Measurements from ENCODE around the gene MPZL2. TPM values are rescaled to one million over a fixed set of nuclear protein-coding genes. Genes with fewer than 3 reads are reported as not detected.

The MPZL2 gene
- total and polyA plus RNA-seq, 2 of the 13 experiments (the other 11 are each of a cell fraction or from before 2014, with no cell fraction given), result 27.9 to 53.7 TPM

DNA sequence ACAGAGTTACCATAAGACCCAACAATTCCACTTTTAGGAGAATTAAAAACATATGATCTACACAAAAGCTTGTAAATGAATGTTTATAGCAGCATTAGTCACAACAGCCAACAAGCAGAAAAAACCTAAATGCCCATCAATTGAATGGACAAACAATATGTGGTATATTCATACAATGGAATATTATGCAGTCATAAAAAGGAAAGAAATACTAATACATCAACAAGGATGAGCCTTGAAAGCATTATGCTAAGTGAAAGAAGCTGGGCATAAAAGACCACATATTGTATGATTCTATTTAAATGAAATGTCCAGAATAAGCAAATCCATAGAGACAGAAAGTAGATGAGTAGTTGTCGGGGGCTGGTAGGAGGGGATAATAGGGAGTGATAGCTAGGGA is 5.0 kb downstream of the MPZL2 start (continued):
- TF ChIP-seq MXD3 (CRISPR knock-in tag; IDR thresholded peaks at IDR 0.05) (no peak), ZNF143 (CRISPR knock-in tag; IDR thresholded peaks at IDR 0.05) (no peak), NR2C2 (CRISPR knock-in tag; IDR thresholded peaks at IDR 0.05; ENCODE audit: borderline replicate concordance) (no peak), GLI4 (CRISPR knock-in tag; IDR thresholded peaks at IDR 0.05; ENCODE audit: borderline replicate concordance) (no peak)
- TF ChIP-seq, protein P1, sequence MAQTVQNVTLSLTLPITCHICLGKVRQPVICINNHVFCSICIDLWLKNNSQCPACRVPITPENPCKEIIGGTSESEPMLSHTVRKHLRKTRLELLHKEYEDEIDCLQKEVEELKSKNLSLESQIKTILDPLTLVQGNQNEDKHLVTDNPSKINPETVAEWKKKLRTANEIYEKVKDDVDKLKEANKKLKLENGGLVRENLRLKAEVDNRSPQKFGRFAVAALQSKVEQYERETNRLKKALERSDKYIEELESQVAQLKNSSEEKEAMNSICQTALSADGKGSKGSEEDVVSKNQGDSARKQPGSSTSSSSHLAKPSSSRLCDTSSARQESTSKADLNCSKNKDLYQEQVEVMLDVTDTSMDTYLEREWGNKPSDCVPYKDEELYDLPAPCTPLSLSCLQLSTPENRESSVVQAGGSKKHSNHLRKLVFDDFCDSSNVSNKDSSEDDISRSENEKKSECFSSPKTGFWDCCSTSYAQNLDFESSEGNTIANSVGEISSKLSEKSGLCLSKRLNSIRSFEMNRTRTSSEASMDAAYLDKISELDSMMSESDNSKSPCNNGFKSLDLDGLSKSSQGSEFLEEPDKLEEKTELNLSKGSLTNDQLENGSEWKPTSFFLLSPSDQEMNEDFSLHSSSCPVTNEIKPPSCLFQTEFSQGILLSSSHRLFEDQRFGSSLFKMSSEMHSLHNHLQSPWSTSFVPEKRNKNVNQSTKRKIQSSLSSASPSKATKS (CRISPR knock-in tag; IDR thresholded peaks at IDR 0.05), result no peak
- TF ChIP-seq, protein P2, sequence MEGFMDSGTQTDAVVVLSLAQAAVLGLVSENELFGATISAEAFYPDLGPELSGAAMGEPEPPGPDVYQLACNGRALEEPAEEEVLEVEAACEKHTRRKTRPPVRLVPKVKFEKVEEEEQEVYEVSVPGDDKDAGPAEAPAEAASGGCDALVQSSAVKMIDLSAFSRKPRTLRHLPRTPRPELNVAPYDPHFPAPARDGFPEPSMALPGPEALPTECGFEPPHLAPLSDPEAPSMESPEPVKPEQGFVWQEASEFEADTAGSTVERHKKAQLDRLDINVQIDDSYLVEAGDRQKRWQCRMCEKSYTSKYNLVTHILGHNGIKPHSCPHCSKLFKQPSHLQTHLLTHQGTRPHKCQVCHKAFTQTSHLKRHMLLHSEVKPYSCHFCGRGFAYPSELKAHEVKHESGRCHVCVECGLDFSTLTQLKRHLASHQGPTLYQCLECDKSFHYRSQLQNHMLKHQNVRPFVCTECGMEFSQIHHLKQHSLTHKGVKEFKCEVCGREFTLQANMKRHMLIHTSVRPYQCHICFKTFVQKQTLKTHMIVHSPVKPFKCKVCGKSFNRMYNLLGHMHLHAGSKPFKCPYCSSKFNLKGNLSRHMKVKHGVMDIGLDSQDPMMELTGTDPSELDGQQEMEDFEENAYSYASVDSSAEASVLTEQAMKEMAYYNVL (CRISPR knock-in tag; IDR thresholded peaks at IDR 0.05; ENCODE audit: borderline replicate concordance), result no peak

DNA sequence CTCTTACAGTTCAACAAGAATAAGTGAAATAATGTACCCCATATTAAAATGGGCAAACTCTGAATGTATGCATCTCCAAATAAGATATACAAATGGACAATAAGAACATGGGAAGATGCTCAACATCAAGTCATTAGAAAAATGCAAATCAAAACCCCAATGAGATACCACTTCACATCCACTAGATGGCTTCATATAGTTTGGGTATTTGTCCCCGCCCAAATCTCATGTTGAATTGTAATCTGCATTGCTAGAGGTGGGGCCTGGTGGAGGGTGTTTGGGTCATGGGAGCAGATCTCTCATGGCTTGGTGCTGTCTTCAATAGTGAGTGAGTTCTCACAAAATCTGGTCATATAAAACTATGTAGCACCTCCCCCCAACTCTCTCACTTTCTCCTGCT is 5.7 kb downstream of the MPZL2 start:
- Histone ChIP-seq H3K9me3 (ENCODE audit: low read length) (no peaks in the 10 kb centered on the region), H3K4me2 (ENCODE audit: low read depth, low read length) (no peak overlapping the region), H3K36me3 (replicated peaks in 1 of 2; ENCODE audit: control insufficient read depth in 1 of 2, insufficient read depth in 2 of 2, low read length in 2 of 2) (peaks cover 4 to 27% of the 10 kb centered on the region in 2 experiments; a peak in 3 of 5 replicates), H3K4me3 (replicated peaks in 1 of 3; ENCODE audit: insufficient read depth in 1 of 3, low read depth in 2 of 3, low read length in 3 of 3) (no peak overlapping the region), H4K20me1 (ENCODE audit: insufficient read depth, low read length) (no peaks in the 10 kb centered on the region), H3K79me2 (ENCODE audit: insufficient read depth, low read length) (peaks cover 4% of the 10 kb centered on the region), H2AFZ (ENCODE audit: low read length) (no peak overlapping the region), H3K27ac (ENCODE audit: extremely low read length, insufficient read depth, low read length) (no peak overlapping the region), H3K27me3 (ENCODE audit: control insufficient read depth in 1 of 2, insufficient read depth in 2 of 2, low read length in 2 of 2) (no peaks in the 10 kb centered on the region), H3K4me1 (ENCODE audit: insufficient read depth, low read length) (peaks cover 21% of the 10 kb centered on the region), H3K9ac (ENCODE audit: insufficient read depth, low read depth, low read length) (no peak overlapping the region)
- no peak for ATAC-seq
- intact Hi-C loops (cut with micrococcal nuclease; ENCODE audit: unreplicated experiment), result no loop called here
- FAIRE-seq, result no peak
- BruUV-seq (replicated peaks), result no TSS peak
- ChIA-PET POLR2A (no interaction called here), CTCF (ENCODE audit: low intra/inter-chr PET ratio, low total read pairs) (no interaction called here)
- WGBS (ENCODE audit: low lambda C conversion rate), result 38% methylated on average over 1 of the region's 1 CpG
- no peak for DNase-seq (ENCODE audit: low spot score)
- TF ChIP-seq FOXC1 (CRISPR knock-in tag; IDR thresholded peaks at IDR 0.05; ENCODE audit: borderline replicate concordance), result no peak
- TF ChIP-seq, protein P3, sequence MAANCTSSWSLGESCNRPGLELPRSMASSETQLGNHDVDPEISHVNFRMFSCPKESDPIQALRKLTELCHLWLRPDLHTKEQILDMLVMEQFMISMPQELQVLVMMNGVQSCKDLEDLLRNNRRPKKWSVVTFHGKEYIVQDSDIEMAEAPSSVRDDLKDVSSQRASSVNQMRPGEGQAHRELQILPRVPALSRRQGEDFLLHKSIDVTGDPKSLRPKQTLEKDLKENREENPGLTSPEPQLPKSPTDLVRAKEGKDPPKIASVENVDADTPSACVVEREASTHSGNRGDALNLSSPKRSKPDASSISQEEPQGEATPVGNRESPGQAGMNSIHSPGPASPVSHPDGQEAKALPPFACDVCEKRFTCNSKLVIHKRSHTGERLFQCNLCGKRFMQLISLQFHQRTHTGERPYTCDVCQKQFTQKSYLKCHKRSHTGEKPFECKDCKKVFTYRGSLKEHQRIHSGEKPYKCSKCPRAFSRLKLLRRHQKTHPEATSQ (CRISPR knock-in tag; IDR thresholded peaks at IDR 0.05; ENCODE audit: borderline replicate concordance), result peak; percentile 97; the same call in 1 of the 2 replicates
- in situ Hi-C loops (cut with HindIII; ENCODE audit: extremely low pct_ligation_motif_present, low pct_unique_long_range_greater_than_20kb), result no loop called here
